PC-3 (cell line): ENCODE data around the gene FOXP1.

Experiments used
- CTCF ChIP-seq: fragments of 300-600 bp; sonication (generic); conservative IDR thresholded peaks from 2 replicates; pipeline ENCODE4 v1.5.1; 2017; ENCODE audit warnings: antibody characterized with exemption, low read depth, mild to moderate bottlenecking, low read length
- EZH2 ChIP-seq: fragments of 300-600 bp; sonication (generic); IDR thresholded peaks from one replicate; pipeline ENCODE4 v1.6.1; 2017; ENCODE audit warnings: antibody characterized with exemption, mild to moderate bottlenecking, low read length; ENCODE audit not compliant: unreplicated experiment
- EZH2phosphoT487 ChIP-seq: fragments of 300-600 bp; sonication (generic); IDR thresholded peaks from 2 replicates; pipeline ENCODE4 v1.6.1; 2018; ENCODE audit warnings: mild to moderate bottlenecking, antibody characterized with exemption, low read length, borderline replicate concordance

DNA sequence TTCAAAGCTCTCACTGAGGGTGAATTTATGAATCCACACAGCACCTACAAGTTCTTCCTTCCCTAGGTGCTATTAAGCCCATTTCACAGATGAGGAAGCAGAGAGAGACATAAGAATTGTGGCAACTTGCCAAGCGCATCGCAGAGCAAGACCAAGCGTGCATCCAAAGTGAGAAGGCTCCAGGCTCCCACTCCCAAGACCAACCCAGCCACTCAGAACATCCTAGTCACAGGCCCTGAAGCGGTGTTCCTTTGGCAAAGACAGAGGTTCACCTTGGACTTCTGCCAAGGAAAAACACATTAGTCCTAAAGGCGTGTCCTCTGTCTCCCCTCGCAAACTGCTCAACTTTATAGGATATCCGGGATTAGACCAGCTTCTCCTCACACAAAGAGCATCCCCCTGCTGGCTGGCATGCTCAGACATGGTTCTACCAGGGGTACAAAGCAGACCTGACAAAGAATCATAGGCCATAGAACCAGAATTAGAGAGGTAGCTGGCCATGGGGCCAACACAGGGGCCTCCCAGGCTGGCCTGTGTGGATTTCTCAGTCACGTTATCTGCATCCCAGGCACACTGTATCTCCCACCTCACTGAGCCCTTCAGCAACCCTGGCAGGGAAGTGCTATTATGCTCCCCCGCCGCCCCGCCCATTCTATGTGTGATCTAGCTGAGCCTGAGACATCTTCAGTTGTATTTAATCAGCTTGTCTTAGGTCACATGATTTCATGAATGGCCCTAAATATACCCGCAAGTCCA, 160.2 kb downstream of the FOXP1 start:
- TF ChIP-seq CTCF, result peak; percentile 67
- no peak for TF ChIP-seq EZH2phosphoT487
- TF ChIP-seq EZH2, result no peak
